Measurements from ENCODE around the gene SLC15A3.

The SLC15A3 gene

GRCh38 chr11:60891103-60891741 lies 60.8 kb downstream of the SLC15A3 start:
- DNase-seq (ENCODE audit: low read depth in 3 of 3) = no peak

GRCh38 chr11:60890696-60891095 lies 61.3 kb downstream of the SLC15A3 start:
- DNase-seq (ENCODE audit: low read depth in 3 of 3) = no peak

- no peak for DNase-seq (ENCODE audit: low read depth in 3 of 3)
These were observed 62.1 kb downstream of the SLC15A3 start for GRCh38 chr11:60889869-60890311.

GRCh38 chr11:60887556-60887955 lies 64.4 kb downstream of the SLC15A3 start:
- DNase-seq (ENCODE audit: low read depth in 3 of 3) = peak in 1 of 3 experiments; percentile 19
